HEK293T (cell line): ENCODE results near the gene GABBR1.

ENCODE experiments used
- ARNT ChIP-seq: fragments of 450-650 bp; IDR thresholded peaks from 2 replicates; pipeline ENCODE4 v1.6.1; 2017; ENCODE audit warnings: mild to moderate bottlenecking
- BHLHE40 ChIP-seq: fragments of 450-650 bp; IDR thresholded peaks from 2 replicates; pipeline ENCODE4 v1.6.1; 2016; ENCODE audit warnings: mild to moderate bottlenecking, moderate library complexity, borderline replicate concordance
- CTBP1 ChIP-seq: fragments of 450-650 bp; IDR thresholded peaks from 2 replicates; pipeline ENCODE4 v1.6.1; 2016; ENCODE audit warnings: borderline replicate concordance
- ELF4 ChIP-seq: fragments of 450-650 bp; IDR thresholded peaks from 2 replicates; pipeline ENCODE4 v1.6.1; 2017; ENCODE audit warnings: antibody characterized with exemption
- FOXA1 ChIP-seq: fragments of 450-650 bp; IDR thresholded peaks from 2 replicates; pipeline ENCODE4 v1.6.1; 2016; ENCODE audit warnings: mild to moderate bottlenecking
- FOXK2 ChIP-seq: fragments of 450-650 bp; IDR thresholded peaks from 2 replicates; pipeline ENCODE4 v1.6.1; 2016; ENCODE audit warnings: mild to moderate bottlenecking
- FOXM1 ChIP-seq: fragments of 450-650 bp; IDR thresholded peaks from 2 replicates; pipeline ENCODE4 v1.6.1; 2017; ENCODE audit warnings: mild to moderate bottlenecking, borderline replicate concordance
- HDGF ChIP-seq: fragments of 450-650 bp; IDR thresholded peaks from 2 replicates; pipeline ENCODE4 v1.6.1; 2017; ENCODE audit warnings: antibody characterized with exemption, borderline replicate concordance
- L3MBTL2 ChIP-seq: fragments of 450-650 bp; conservative IDR thresholded peaks from 2 replicates; pipeline ENCODE4 v1.6.1; 2016; ENCODE audit warnings: mild to moderate bottlenecking
- NFRKB ChIP-seq: fragments of 450-650 bp; IDR thresholded peaks from 2 replicates; pipeline ENCODE4 v1.6.1; 2016; ENCODE audit warnings: mild to moderate bottlenecking, moderate library complexity
- PKNOX1 ChIP-seq: fragments of 450-650 bp; IDR thresholded peaks from 2 replicates; pipeline ENCODE4 v1.6.1; 2016
- SP1 ChIP-seq: fragments of 450-650 bp; IDR thresholded peaks from 2 replicates; pipeline ENCODE4 v1.6.1; 2017
- SUZ12 ChIP-seq: fragments of 450-650 bp; IDR thresholded peaks from 2 replicates; pipeline ENCODE4 v1.6.1; 2016; ENCODE audit warnings: mild to moderate bottlenecking
- ZNF384 ChIP-seq: fragments of 450-650 bp; IDR thresholded peaks from 2 replicates; pipeline ENCODE4 v1.6.1; 2016

GRCh38 chr6:29528988-29529560, 103.9 kb downstream of the GABBR1 start:
- TF ChIP-seq ZNF384: no peak
- no peak for TF ChIP-seq HDGF
- no peak for TF ChIP-seq SP1
- no peak for TF ChIP-seq FOXA1
- no peak for TF ChIP-seq L3MBTL2
- no peak for TF ChIP-seq FOXM1
- no peak for TF ChIP-seq PKNOX1
- no peak for TF ChIP-seq BHLHE40
- TF ChIP-seq SUZ12: no peak
- no peak for TF ChIP-seq CTBP1
- no peak for TF ChIP-seq FOXK2
- no peak for TF ChIP-seq NFRKB
- TF ChIP-seq ARNT: no peak
- no peak for TF ChIP-seq ELF4
